WERI-Rb-1 (cell line): Measurements from ENCODE around the gene DDB1.

Experiments used
- DNase-seq: peaks from one replicate; pipeline ENCODE4 v3.0.0-alpha.2; 2020
- H3K27ac ChIP-seq: fragments of 250-450 bp; sonication (Bioruptor Pico); 2 replicates; pipeline ENCODE4 v1.5.1; 2020; ENCODE audit warnings: mild to moderate bottlenecking, moderate library complexity
- H3K27me3 ChIP-seq: fragments of 250-450 bp; sonication (Bioruptor Pico); 2 replicates; pipeline ENCODE4 v1.5.1; 2021; ENCODE audit warnings: mild to moderate bottlenecking, low read depth, moderate library complexity; ENCODE audit not compliant: insufficient read depth, severe bottlenecking
- H3K36me3 ChIP-seq: fragments of 250-450 bp; sonication (Bioruptor Pico); 2 replicates; pipeline ENCODE4 v1.5.1; 2020; ENCODE audit warnings: mild to moderate bottlenecking, moderate library complexity
- H3K4me3 ChIP-seq: 2 replicates; pipeline ENCODE4 v1.5.1; 2011; ENCODE audit warnings: low read depth, mild to moderate bottlenecking, control low read depth, low read length
- H3K9me3 ChIP-seq: fragments of 250-450 bp; sonication (Bioruptor Pico); 2 replicates; pipeline ENCODE4 v1.5.1; 2021; ENCODE audit warnings: mild to moderate bottlenecking, moderate library complexity; ENCODE audit not compliant: severe bottlenecking
- CTCF ChIP-seq: IDR thresholded peaks from 2 replicates; pipeline ENCODE4 v1.5.1; 2011; ENCODE audit warnings: low read depth, mild to moderate bottlenecking, control low read depth, inconsistent platforms, low read length

The DDB1 gene

GRCh38 chr11:61267437-61267841 is 65.5 kb downstream of the DDB1 start:
- no peak for TF ChIP-seq CTCF
- Histone ChIP-seq H3K27me3 (no peaks in the 10 kb centered on the region), H3K27ac (no peak overlapping the region)

GRCh38 chr11:61266602-61267001 is 66.3 kb downstream of the DDB1 start:
- H3K36me3 ChIP-seq: peaks cover 9% of the 10 kb centered on the region
- H3K4me3 ChIP-seq: no peak overlapping the region
- DNase-seq: no peak
- no peaks in the 10 kb centered on the region for H3K27me3 ChIP-seq
- no peaks in the 10 kb centered on the region for H3K9me3 ChIP-seq
- no peak overlapping the region for H3K27ac ChIP-seq
- no peak for TF ChIP-seq CTCF

More at GRCh38 chr11:61267437-61267841, 65.5 kb downstream of the DDB1 start:
- no peak for DNase-seq
- Histone ChIP-seq H3K4me3 (no peak overlapping the region), H3K36me3 (peaks cover 10% of the 10 kb centered on the region), H3K9me3 (no peaks in the 10 kb centered on the region)

GRCh38 chr11:61265357-61265756 is 67.5 kb downstream of the DDB1 start:
- Histone ChIP-seq H3K9me3 (no peaks in the 10 kb centered on the region), H3K27ac (no peak overlapping the region), H3K36me3 (peaks cover 4% of the 10 kb centered on the region; the same call in 1 of the 2 replicates), H3K4me3 (no peak overlapping the region), H3K27me3 (no peaks in the 10 kb centered on the region)
- DNase-seq: no peak
- TF ChIP-seq CTCF: no peak

- DNase-seq: no peak
- Histone ChIP-seq H3K27ac (no peak overlapping the region), H3K27me3 (no peaks in the 10 kb centered on the region), H3K9me3 (no peaks in the 10 kb centered on the region), H3K4me3 (no peak overlapping the region), H3K36me3 (peaks cover 5% of the 10 kb centered on the region; the same call in 1 of the 2 replicates)
- TF ChIP-seq CTCF: no peak
These were observed 68.1 kb downstream of the DDB1 start for GRCh38 chr11:61264795-61265194.

- TF ChIP-seq CTCF: no peak
- no peaks in the 10 kb centered on the region for H3K9me3 ChIP-seq
- no peaks in the 10 kb centered on the region for H3K27me3 ChIP-seq
- no peak overlapping the region for H3K4me3 ChIP-seq
- H3K27ac ChIP-seq: no peak overlapping the region
- H3K36me3 ChIP-seq: peaks cover 9% of the 10 kb centered on the region; the same call in 1 of the 2 replicates
- no peak for DNase-seq
These were observed 68.5 kb downstream of the DDB1 start for GRCh38 chr11:61264371-61264770.

- H3K36me3 ChIP-seq: peaks cover 11% of the 10 kb centered on the region; the same call in 1 of the 2 replicates
- TF ChIP-seq CTCF: no peak
- no peaks in the 10 kb centered on the region for H3K9me3 ChIP-seq
- no peak overlapping the region for H3K4me3 ChIP-seq
- no peak overlapping the region for H3K27ac ChIP-seq
- H3K27me3 ChIP-seq: no peaks in the 10 kb centered on the region
- DNase-seq: no peak
These were observed 73.5 kb downstream of the DDB1 start for GRCh38 chr11:61259363-61259762.
